K562 (cell line): ENCODE measurements around the gene HLTF. TPM values are rescaled to one million over a fixed set of nuclear protein-coding genes. Genes with fewer than 3 reads are reported as not detected.

Experiments
- CHCHD3 ChIP-seq: fragments of 250-450 bp; sonication (Bioruptor Pico); IDR thresholded peaks from 2 replicates; pipeline ENCODE4 v2.1.2; 2022; ENCODE audit warnings: mild to moderate bottlenecking
- CXXC5 ChIP-seq: fragments of 250-450 bp; sonication (Bioruptor Pico); IDR thresholded peaks from 2 replicates; pipeline ENCODE4 v1.8.0; 2022; ENCODE audit warnings: inconsistent platforms, mild to moderate bottlenecking, moderate library complexity
- FOXJ2 ChIP-seq: fragments of 200-800 bp; sonication (Bioruptor generic); IDR thresholded peaks from 2 replicates; pipeline ENCODE4 v1.6.1; 2016; ENCODE audit warnings: missing genetic modification characterization, missing compliant biosample characterization
- GATAD2B ChIP-seq: fragments of 450-650 bp; IDR thresholded peaks from 2 replicates; pipeline ENCODE4 v1.6.1; 2017; ENCODE audit warnings: mild to moderate bottlenecking, borderline replicate concordance
- GTF2E2 ChIP-seq: fragments of 200-800 bp; sonication (Bioruptor generic); IDR thresholded peaks from 2 replicates; pipeline ENCODE4 v1.6.1; 2016; ENCODE audit warnings: missing genetic modification characterization, missing compliant biosample characterization
- HDAC2 ChIP-seq: fragments of 450-650 bp; IDR thresholded peaks from 2 replicates; pipeline ENCODE4 v1.6.1; 2016; ENCODE audit warnings: mild to moderate bottlenecking
- HNRNPLL ChIP-seq: fragments of 200-400 bp; formaldehyde crosslinking; IDR thresholded peaks from 2 replicates; pipeline ENCODE4 v1.6.1; 2017; ENCODE audit warnings: low read length, low read depth, mild to moderate bottlenecking; ENCODE audit not compliant: poor library complexity, severe bottlenecking
- MTA1 ChIP-seq: fragments of 450-650 bp; IDR thresholded peaks from 2 replicates; pipeline ENCODE4 v1.6.1; 2017; ENCODE audit warnings: borderline replicate concordance
- NCOA2 ChIP-seq, 2 experiments: fragments of 450-650 bp; IDR thresholded peaks; 2 replicates each; pipeline ENCODE4 v1.6.1; 2018; ENCODE audit warnings: mild to moderate bottlenecking in 2 of 2, moderate library complexity in 1 of 2; ENCODE audit not compliant: partially characterized antibody in 2 of 2
- PHB2 ChIP-seq: fragments of 450-650 bp; IDR thresholded peaks from 2 replicates; pipeline ENCODE4 v1.6.1; 2017; ENCODE audit warnings: low read depth
- POLR2AphosphoS5 ChIP-seq: IDR thresholded peaks from 2 replicates; pipeline ENCODE4 v1.6.1; 2011; ENCODE audit warnings: mild to moderate bottlenecking, low read depth, low read length, moderate library complexity; ENCODE audit not compliant: control insufficient read depth, insufficient read depth
- SAFB2 ChIP-seq: fragments of 200-400 bp; formaldehyde crosslinking; IDR thresholded peaks from 2 replicates; pipeline ENCODE4 v1.6.1; 2018; ENCODE audit warnings: borderline replicate concordance, low read length, low read depth, moderate library complexity; ENCODE audit not compliant: severe bottlenecking
- TARDBP ChIP-seq: fragments of 450-650 bp; IDR thresholded peaks from 2 replicates; pipeline ENCODE4 v1.6.1; 2016
- ZNF668 ChIP-seq: fragments of 250-450 bp; sonication (Bioruptor Pico); IDR thresholded peaks from 2 replicates; pipeline ENCODE4 v1.8.0; 2022; ENCODE audit warnings: mild to moderate bottlenecking, inconsistent platforms
- polyA plus RNA-seq, 8 experiments: library from polyadenylated mRNA; depleted of rRNA in 4 of 8; stranded (reverse) in 5 of 8; unstranded in 3 of 8; fragments of >200 nt; fragmentation: Nextera tagmentation in 2 of 8; fragmentation: Illumina TruSeq in 1 of 8; extraction: Ambion mirVana in 2 of 8; extraction: Trizol in 1 of 8; gene quantifications; 2 replicates each; pipeline versions ENCODE4 v1.2.1 to v1.2.3, GENCODE V29; 2011 to 2014; ENCODE audit warnings: inconsistent platforms in 1 of 8, missing spikeins in 1 of 8
- total RNA-seq, 7 experiments: library from RNA; depleted of rRNA in 6 of 7; stranded (reverse); fragments of >200 nt in 6 of 7; fragmentation: Illumina TruSeq in 2 of 7; extraction: Trizol in 2 of 7; gene quantifications; 2 replicates each; pipeline versions ENCODE4 v1.2.1 to v1.2.3, GENCODE V29; 2011 to 2021; ENCODE audit warnings: low replicate concordance in 1 of 7
- TF ChIP-seq, protein P1 (sequence below): sonication (generic); formaldehyde crosslinking; IDR thresholded peaks from 2 replicates; pipeline ENCODE4 v1.8.1; 2023; ENCODE audit warnings: missing genetic modification reagents, mild to moderate bottlenecking, borderline replicate concordance
- TF ChIP-seq, protein P2 (sequence below): fragments of 450-650 bp; IDR thresholded peaks from 2 replicates; pipeline ENCODE4 v1.7.1; 2018; ENCODE audit warnings: mild to moderate bottlenecking, low read depth; ENCODE audit not compliant: partially characterized antibody
- TF ChIP-seq, protein P3 (sequence below): sonication (generic); formaldehyde crosslinking; IDR thresholded peaks from 2 replicates; pipeline ENCODE4 v1.4.0; 2020; ENCODE audit warnings: mild to moderate bottlenecking, missing genetic modification reagents
- TF ChIP-seq, protein P4 (sequence below): fragments of 250-450 bp; sonication (Bioruptor Pico); IDR thresholded peaks from 2 replicates; pipeline ENCODE4 v1.8.0; 2022; ENCODE audit warnings: moderate library complexity, mild to moderate bottlenecking, inconsistent platforms

HLTF gene
- total and polyA plus RNA-seq, 9 of the 15 experiments (the other 6 are each of a cell fraction or from before 2014, with no cell fraction given), result 35.1 to 82.4 (median 50.4) TPM

DNA sequence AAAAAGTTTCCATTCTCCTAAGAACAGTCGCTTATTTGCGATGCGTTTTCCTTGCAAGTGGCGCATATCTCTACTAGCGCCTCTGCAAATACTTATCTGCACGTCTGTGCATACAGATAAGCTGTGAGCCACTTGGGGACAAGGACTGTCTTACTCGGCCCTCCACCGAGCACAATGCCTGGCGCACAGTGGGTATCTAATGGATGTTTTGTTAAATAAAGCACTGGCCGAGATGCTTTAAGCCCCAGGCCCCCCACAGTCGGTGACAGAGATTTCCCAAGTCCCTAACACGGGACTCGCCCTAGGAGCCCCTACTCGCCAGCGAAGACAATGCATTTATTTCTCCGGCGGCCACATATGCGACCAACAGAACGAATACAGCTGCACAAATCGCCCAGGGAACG lies 503 bp downstream of the HLTF start (continued):
- TF ChIP-seq, protein P1, sequence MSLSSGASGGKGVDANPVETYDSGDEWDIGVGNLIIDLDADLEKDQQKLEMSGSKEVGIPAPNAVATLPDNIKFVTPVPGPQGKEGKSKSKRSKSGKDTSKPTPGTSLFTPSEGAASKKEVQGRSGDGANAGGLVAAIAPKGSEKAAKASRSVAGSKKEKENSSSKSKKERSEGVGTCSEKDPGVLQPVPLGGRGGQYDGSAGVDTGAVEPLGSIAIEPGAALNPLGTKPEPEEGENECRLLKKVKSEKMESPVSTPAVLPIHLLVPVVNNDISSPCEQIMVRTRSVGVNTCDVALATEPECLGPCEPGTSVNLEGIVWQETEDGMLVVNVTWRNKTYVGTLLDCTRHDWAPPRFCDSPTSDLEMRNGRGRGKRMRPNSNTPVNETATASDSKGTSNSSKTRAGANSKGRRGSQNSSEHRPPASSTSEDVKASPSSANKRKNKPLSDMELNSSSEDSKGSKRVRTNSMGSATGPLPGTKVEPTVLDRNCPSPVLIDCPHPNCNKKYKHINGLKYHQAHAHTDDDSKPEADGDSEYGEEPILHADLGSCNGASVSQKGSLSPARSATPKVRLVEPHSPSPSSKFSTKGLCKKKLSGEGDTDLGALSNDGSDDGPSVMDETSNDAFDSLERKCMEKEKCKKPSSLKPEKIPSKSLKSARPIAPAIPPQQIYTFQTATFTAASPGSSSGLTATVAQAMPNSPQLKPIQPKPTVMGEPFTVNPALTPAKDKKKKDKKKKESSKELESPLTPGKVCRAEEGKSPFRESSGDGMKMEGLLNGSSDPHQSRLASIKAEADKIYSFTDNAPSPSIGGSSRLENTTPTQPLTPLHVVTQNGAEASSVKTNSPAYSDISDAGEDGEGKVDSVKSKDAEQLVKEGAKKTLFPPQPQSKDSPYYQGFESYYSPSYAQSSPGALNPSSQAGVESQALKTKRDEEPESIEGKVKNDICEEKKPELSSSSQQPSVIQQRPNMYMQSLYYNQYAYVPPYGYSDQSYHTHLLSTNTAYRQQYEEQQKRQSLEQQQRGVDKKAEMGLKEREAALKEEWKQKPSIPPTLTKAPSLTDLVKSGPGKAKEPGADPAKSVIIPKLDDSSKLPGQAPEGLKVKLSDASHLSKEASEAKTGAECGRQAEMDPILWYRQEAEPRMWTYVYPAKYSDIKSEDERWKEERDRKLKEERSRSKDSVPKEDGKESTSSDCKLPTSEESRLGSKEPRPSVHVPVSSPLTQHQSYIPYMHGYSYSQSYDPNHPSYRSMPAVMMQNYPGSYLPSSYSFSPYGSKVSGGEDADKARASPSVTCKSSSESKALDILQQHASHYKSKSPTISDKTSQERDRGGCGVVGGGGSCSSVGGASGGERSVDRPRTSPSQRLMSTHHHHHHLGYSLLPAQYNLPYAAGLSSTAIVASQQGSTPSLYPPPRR (CRISPR knock-in tag), result no peak
- TF ChIP-seq POLR2AphosphoS5 (peak; percentile 73; the same call in 1 of the 2 replicates), HDAC2 (0 out of 2 replicates have a peak, but pooled peaks have one; percentile 56), SAFB2 (no peak), MTA1 (peak; percentile 79), GTF2E2 (tag) (no peak), PHB2 (no peak), GATAD2B (peak; percentile 40; the same call in 1 of the 2 replicates), ZNF668 (CRISPR knock-in tag) (no peak), FOXJ2 (tag) (peak; percentile 50; the same call in 1 of the 2 replicates), CHCHD3 (CRISPR knock-in tag) (no peak), HNRNPLL (peak; percentile 22), CXXC5 (CRISPR knock-in tag) (peak; percentile 84), TARDBP (peak; percentile 80; the same call in 1 of the 2 replicates), NCOA2 (IDR thresholded peaks at IDR 0.05; ENCODE audit: partially characterized antibody in 2 of 2) (peak in 1 of 2 experiments; percentile 55)
- TF ChIP-seq, protein P2, sequence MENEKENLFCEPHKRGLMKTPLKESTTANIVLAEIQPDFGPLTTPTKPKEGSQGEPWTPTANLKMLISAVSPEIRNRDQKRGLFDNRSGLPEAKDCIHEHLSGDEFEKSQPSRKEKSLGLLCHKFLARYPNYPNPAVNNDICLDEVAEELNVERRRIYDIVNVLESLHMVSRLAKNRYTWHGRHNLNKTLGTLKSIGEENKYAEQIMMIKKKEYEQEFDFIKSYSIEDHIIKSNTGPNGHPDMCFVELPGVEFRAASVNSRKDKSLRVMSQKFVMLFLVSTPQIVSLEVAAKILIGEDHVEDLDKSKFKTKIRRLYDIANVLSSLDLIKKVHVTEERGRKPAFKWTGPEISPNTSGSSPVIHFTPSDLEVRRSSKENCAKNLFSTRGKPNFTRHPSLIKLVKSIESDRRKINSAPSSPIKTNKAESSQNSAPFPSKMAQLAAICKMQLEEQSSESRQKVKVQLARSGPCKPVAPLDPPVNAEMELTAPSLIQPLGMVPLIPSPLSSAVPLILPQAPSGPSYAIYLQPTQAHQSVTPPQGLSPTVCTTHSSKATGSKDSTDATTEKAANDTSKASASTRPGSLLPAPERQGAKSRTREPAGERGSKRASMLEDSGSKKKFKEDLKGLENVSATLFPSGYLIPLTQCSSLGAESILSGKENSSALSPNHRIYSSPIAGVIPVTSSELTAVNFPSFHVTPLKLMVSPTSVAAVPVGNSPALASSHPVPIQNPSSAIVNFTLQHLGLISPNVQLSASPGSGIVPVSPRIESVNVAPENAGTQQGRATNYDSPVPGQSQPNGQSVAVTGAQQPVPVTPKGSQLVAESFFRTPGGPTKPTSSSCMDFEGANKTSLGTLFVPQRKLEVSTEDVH, result no peak
- TF ChIP-seq, protein P3, sequence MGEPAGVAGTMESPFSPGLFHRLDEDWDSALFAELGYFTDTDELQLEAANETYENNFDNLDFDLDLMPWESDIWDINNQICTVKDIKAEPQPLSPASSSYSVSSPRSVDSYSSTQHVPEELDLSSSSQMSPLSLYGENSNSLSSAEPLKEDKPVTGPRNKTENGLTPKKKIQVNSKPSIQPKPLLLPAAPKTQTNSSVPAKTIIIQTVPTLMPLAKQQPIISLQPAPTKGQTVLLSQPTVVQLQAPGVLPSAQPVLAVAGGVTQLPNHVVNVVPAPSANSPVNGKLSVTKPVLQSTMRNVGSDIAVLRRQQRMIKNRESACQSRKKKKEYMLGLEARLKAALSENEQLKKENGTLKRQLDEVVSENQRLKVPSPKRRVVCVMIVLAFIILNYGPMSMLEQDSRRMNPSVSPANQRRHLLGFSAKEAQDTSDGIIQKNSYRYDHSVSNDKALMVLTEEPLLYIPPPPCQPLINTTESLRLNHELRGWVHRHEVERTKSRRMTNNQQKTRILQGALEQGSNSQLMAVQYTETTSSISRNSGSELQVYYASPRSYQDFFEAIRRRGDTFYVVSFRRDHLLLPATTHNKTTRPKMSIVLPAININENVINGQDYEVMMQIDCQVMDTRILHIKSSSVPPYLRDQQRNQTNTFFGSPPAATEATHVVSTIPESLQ (CRISPR knock-in tag), result no peak
- TF ChIP-seq, protein P4, sequence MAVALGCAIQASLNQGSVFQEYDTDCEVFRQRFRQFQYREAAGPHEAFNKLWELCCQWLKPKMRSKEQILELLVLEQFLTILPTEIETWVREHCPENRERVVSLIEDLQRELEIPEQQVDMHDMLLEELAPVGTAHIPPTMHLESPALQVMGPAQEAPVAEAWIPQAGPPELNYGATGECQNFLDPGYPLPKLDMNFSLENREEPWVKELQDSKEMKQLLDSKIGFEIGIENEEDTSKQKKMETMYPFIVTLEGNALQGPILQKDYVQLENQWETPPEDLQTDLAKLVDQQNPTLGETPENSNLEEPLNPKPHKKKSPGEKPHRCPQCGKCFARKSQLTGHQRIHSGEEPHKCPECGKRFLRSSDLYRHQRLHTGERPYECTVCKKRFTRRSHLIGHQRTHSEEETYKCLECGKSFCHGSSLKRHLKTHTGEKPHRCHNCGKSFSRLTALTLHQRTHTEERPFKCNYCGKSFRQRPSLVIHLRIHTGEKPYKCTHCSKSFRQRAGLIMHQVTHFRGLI (CRISPR knock-in tag), result no peak
